Astrocyte of the cerebellum (primary cell): Measurements from ENCODE around the gene WDCP.
"Not testable (repeated sequence)": the region's sequence is repeated elsewhere in the genome, so short reads cannot be mapped to it uniquely, and the experiment has no call there.

Experiments
- DNase-seq: peaks from one replicate; pipeline ENCODE4 v3.0.0-alpha.2; 2011; ENCODE audit warnings: low read depth
- H3K4me3 ChIP-seq: 2 replicates; pipeline ENCODE4 v1.5.1; 2011; ENCODE audit warnings: mild to moderate bottlenecking, low read depth, low read length, moderate library complexity
- CTCF ChIP-seq: IDR thresholded peaks from 2 replicates; pipeline ENCODE4 v1.5.1; 2012; ENCODE audit warnings: low read length, low read depth, moderate library complexity, mild to moderate bottlenecking; ENCODE audit errors: missing control alignments
- in situ Hi-C: cut with HindIII; loops from 2 replicates; pipeline ENCODE4 v1.10.0; 2017; ENCODE audit warnings: low sequenced_read_pairs

WDCP gene

GRCh38 chr2:24016376-24016761 is 30.8 kb downstream of the WDCP start:
- in situ Hi-C loops, result no loop called here
- no peak overlapping the region for H3K4me3 ChIP-seq
- DNase-seq, result no peak
- no peak for TF ChIP-seq CTCF

GRCh38 chr2:24015562-24016375 is 31.4 kb downstream of the WDCP start:
- TF ChIP-seq CTCF, result no peak
- no peak for DNase-seq
- in situ Hi-C loops, result no loop called here
- no peak overlapping the region for H3K4me3 ChIP-seq

- DNase-seq, in situ Hi-C loops, H3K4me3 ChIP-seq: not testable (repeated sequence)
These were observed 32.3 kb downstream of the WDCP start for GRCh38 chr2:24014902-24015301.

- in situ Hi-C loops, result no loop called here
- no peak for TF ChIP-seq CTCF
- no peak for DNase-seq
- no peak overlapping the region for H3K4me3 ChIP-seq
These were observed 34.5 kb downstream of the WDCP start for GRCh38 chr2:24012521-24013188.

- in situ Hi-C loops, result no loop called here
These were observed 35.7 kb downstream of the WDCP start for GRCh38 chr2:24011250-24012104.

GRCh38 chr2:24010477-24011249 is 36.5 kb downstream of the WDCP start:
- H3K4me3 ChIP-seq, result peak overlapping the region; percentile 41
- in situ Hi-C loops, result no loop called here
- no peak for DNase-seq
- no peak for TF ChIP-seq CTCF

More at GRCh38 chr2:24011250-24012104, 35.7 kb downstream of the WDCP start:
- no peak for DNase-seq
- no peak overlapping the region for H3K4me3 ChIP-seq
- no peak for TF ChIP-seq CTCF
